ENCODE results near the gene METTL24. TPM values are rescaled to one million over a fixed set of nuclear protein-coding genes. Genes with fewer than 3 reads are reported as not detected.

The METTL24 gene
- total and polyA plus RNA-seq, 4 donors = 0.14 to 2.0 (median 0.91) TPM

GRCh38 chr6:110364364-110365105, 6.4 kb upstream of the METTL24 start:
- H3K27ac ChIP-seq (ENCODE audit: low read depth in 1 of 2, low read length in 2 of 2) = no peak overlapping the region
- WGBS = 90% methylated on average over 5 of the region's 5 CpGs
- DNase-seq (ENCODE audit: low spot score) = no peak
- no peaks in the 10 kb centered on the region for H3K9me3 ChIP-seq (ENCODE audit: control insufficient read depth in 4 of 4, low read length in 3 of 4)
- no peak overlapping the region for H3K9ac ChIP-seq (ENCODE audit: low read depth in 1 of 2, low read length in 2 of 2)
- no peak overlapping the region for H3K4me3 ChIP-seq (ENCODE audit: low read depth in 1 of 3, low read length in 3 of 3)
- peaks cover 0 to 7% (median 4%) of the 10 kb centered on the region in 4 donors for H3K4me1 ChIP-seq (ENCODE audit: control insufficient read depth in 4 of 4, insufficient read depth in 4 of 4, low read length in 3 of 4)
- H3K27me3 ChIP-seq (ENCODE audit: control insufficient read depth in 4 of 4, insufficient read depth in 4 of 4, low read length in 3 of 4) = no peaks in the 10 kb centered on the region
- TF ChIP-seq HNF4A (conservative IDR thresholded peaks at IDR 0.05) = no peak
- no peak for TF ChIP-seq YY1 (IDR thresholded peaks at IDR 0.05)
- no peak for TF ChIP-seq JUND (IDR thresholded peaks at IDR 0.05)
- TF ChIP-seq HNF4G (IDR thresholded peaks at IDR 0.05) = no peak
- TF ChIP-seq TAF1 (conservative IDR thresholded peaks at IDR 0.05) = no peak
- no peak for TF ChIP-seq GABPA (IDR thresholded peaks at IDR 0.05 in 1 of 2, conservative IDR thresholded peaks at IDR 0.05 in 1 of 2)
- no peak for TF ChIP-seq FOXA1 (IDR thresholded peaks at IDR 0.05)
- TF ChIP-seq RAD21 (IDR thresholded peaks at IDR 0.05) = no peak
- no peak for TF ChIP-seq FOXA2 (IDR thresholded peaks at IDR 0.05)
- TF ChIP-seq MAX (IDR thresholded peaks at IDR 0.05) = no peak
- TF ChIP-seq RXRA (IDR thresholded peaks at IDR 0.05) = no peak
- no peak for TF ChIP-seq SP1 (IDR thresholded peaks at IDR 0.05)
- TF ChIP-seq, protein P1, sequence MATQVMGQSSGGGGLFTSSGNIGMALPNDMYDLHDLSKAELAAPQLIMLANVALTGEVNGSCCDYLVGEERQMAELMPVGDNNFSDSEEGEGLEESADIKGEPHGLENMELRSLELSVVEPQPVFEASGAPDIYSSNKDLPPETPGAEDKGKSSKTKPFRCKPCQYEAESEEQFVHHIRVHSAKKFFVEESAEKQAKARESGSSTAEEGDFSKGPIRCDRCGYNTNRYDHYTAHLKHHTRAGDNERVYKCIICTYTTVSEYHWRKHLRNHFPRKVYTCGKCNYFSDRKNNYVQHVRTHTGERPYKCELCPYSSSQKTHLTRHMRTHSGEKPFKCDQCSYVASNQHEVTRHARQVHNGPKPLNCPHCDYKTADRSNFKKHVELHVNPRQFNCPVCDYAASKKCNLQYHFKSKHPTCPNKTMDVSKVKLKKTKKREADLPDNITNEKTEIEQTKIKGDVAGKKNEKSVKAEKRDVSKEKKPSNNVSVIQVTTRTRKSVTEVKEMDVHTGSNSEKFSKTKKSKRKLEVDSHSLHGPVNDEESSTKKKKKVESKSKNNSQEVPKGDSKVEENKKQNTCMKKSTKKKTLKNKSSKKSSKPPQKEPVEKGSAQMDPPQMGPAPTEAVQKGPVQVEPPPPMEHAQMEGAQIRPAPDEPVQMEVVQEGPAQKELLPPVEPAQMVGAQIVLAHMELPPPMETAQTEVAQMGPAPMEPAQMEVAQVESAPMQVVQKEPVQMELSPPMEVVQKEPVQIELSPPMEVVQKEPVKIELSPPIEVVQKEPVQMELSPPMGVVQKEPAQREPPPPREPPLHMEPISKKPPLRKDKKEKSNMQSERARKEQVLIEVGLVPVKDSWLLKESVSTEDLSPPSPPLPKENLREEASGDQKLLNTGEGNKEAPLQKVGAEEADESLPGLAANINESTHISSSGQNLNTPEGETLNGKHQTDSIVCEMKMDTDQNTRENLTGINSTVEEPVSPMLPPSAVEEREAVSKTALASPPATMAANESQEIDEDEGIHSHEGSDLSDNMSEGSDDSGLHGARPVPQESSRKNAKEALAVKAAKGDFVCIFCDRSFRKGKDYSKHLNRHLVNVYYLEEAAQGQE (IDR thresholded peaks at IDR 0.05) = no peak
- TF ChIP-seq ZBTB33 (IDR thresholded peaks at IDR 0.05) = no peak
- TF ChIP-seq, protein P2, sequence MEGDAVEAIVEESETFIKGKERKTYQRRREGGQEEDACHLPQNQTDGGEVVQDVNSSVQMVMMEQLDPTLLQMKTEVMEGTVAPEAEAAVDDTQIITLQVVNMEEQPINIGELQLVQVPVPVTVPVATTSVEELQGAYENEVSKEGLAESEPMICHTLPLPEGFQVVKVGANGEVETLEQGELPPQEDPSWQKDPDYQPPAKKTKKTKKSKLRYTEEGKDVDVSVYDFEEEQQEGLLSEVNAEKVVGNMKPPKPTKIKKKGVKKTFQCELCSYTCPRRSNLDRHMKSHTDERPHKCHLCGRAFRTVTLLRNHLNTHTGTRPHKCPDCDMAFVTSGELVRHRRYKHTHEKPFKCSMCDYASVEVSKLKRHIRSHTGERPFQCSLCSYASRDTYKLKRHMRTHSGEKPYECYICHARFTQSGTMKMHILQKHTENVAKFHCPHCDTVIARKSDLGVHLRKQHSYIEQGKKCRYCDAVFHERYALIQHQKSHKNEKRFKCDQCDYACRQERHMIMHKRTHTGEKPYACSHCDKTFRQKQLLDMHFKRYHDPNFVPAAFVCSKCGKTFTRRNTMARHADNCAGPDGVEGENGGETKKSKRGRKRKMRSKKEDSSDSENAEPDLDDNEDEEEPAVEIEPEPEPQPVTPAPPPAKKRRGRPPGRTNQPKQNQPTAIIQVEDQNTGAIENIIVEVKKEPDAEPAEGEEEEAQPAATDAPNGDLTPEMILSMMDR (IDR thresholded peaks at IDR 0.05; ENCODE audit: low read depth, low read length, missing input control) = no peak
- TF ChIP-seq, protein P3, sequence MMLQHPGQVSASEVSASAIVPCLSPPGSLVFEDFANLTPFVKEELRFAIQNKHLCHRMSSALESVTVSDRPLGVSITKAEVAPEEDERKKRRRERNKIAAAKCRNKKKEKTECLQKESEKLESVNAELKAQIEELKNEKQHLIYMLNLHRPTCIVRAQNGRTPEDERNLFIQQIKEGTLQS (IDR thresholded peaks at IDR 0.05) = no peak
- no peaks in the 10 kb centered on the region for H3K36me3 ChIP-seq (ENCODE audit: control insufficient read depth in 4 of 4, insufficient read depth in 3 of 4, low read depth in 1 of 4, low read length in 3 of 4)
